Activated CD4-positive, alpha-beta T cell treated with anti-CD3 and anti-CD28 coated beads, Interleukin-2, amount 10 ng/mL, durations not matched to agents 7 days and 5 days (primary cell): ENCODE results near the gene PLA2G2F. TPM values are rescaled to one million over a fixed set of nuclear protein-coding genes. Genes with fewer than 3 reads are reported as not detected.

ENCODE experiments used
- CTCF ChIA-PET: fragments of 350-600 bp; sonication (Branson Sonifier 250); formaldehyde crosslinking; loops from one replicate; lab custom pipeline; 2021; ENCODE audit warnings: antibody characterized with exemption; lab: Charles Lee
- POLR2A ChIA-PET: fragments of 350-600 bp; sonication (Branson Sonifier 250); formaldehyde crosslinking; loops from one replicate; lab custom pipeline; 2021; ENCODE audit warnings: antibody characterized with exemption; lab: Charles Lee
- DNase-seq: peaks from one replicate; pipeline ENCODE4 v3.0.0-alpha.2; 2020
- H3K27ac Mint-ChIP-seq: one replicate; pipeline ENCODE4 v1.8.0; 2021; ENCODE audit warnings: mild to moderate bottlenecking, moderate library complexity, mixed read lengths
- H3K27me3 Mint-ChIP-seq: one replicate; pipeline ENCODE4 v1.8.0; 2021; ENCODE audit warnings: mixed read lengths
- H3K36me3 Mint-ChIP-seq: one replicate; pipeline ENCODE4 v1.8.0; 2021; ENCODE audit warnings: low read depth, mixed read lengths
- H3K4me1 Mint-ChIP-seq: one replicate; pipeline ENCODE4 v1.8.0; 2021; ENCODE audit warnings: mixed read lengths
- H3K4me3 Mint-ChIP-seq: one replicate; pipeline ENCODE4 v1.8.0; 2021; ENCODE audit warnings: mild to moderate bottlenecking, moderate library complexity, mixed read lengths
- H3K9me3 Mint-ChIP-seq: one replicate; pipeline ENCODE4 v1.8.0; 2021; ENCODE audit warnings: mixed read lengths
- total RNA-seq, 2 experiments: library from RNA; stranded (reverse); gene quantifications; one replicate each; pipeline ENCODE4 v1.2.3, GENCODE V29; 2021

Gene PLA2G2F
- total RNA-seq, 2 experiments from 2014 or later, result not detected

- no peak for DNase-seq
- CTCF ChIA-PET, result no interaction called here
- Mint-ChIP-seq H3K4me1 (peaks cover 8% of the 10 kb centered on the region), H3K27ac (no peak overlapping the region), H3K4me3 (no peak overlapping the region), H3K27me3 (peaks cover 6% of the 10 kb centered on the region), H3K36me3 (no peaks in the 10 kb centered on the region), H3K9me3 (no peaks in the 10 kb centered on the region)
- POLR2A ChIA-PET, result no interaction called here
Observed at GRCh38 chr1:20107351-20107750, 31.8 kb upstream of the PLA2G2F start.

- H3K4me1 Mint-ChIP-seq, result peaks cover 5% of the 10 kb centered on the region
- H3K36me3 Mint-ChIP-seq, result no peaks in the 10 kb centered on the region
- no peak overlapping the region for H3K27ac Mint-ChIP-seq
- POLR2A ChIA-PET, result no interaction called here
- H3K4me3 Mint-ChIP-seq, result no peak overlapping the region
- H3K27me3 Mint-ChIP-seq, result peaks cover 6% of the 10 kb centered on the region
- no peaks in the 10 kb centered on the region for H3K9me3 Mint-ChIP-seq
- CTCF ChIA-PET, result no interaction called here
- DNase-seq, result no peak
Observed at GRCh38 chr1:20107796-20108195, 31.3 kb upstream of the PLA2G2F start.

- H3K4me1 Mint-ChIP-seq, result no peaks in the 10 kb centered on the region
- H3K27ac Mint-ChIP-seq, result no peak overlapping the region
- CTCF ChIA-PET, result interaction anchor here (0.7 kb wide), 1 partner anchor 339 kb away, joined by 3 read pairs; no protein-coding TSS in a partner anchor
- no peak overlapping the region for H3K4me3 Mint-ChIP-seq
- no peaks in the 10 kb centered on the region for H3K36me3 Mint-ChIP-seq
- POLR2A ChIA-PET, result no interaction called here
- peaks cover 6% of the 10 kb centered on the region for H3K27me3 Mint-ChIP-seq
- no peaks in the 10 kb centered on the region for H3K9me3 Mint-ChIP-seq
- no peak for DNase-seq
Observed at GRCh38 chr1:20108366-20109123, 30.6 kb upstream of the PLA2G2F start.

GRCh38 chr1:20109223-20109856, 29.8 kb upstream of the PLA2G2F start:
- H3K36me3 Mint-ChIP-seq, result no peaks in the 10 kb centered on the region
- H3K27ac Mint-ChIP-seq, result no peak overlapping the region
- CTCF ChIA-PET, result interaction anchor here (0.7 kb wide), 1 partner anchor 338 kb away, joined by 3 read pairs; no protein-coding TSS in a partner anchor
- H3K9me3 Mint-ChIP-seq, result no peaks in the 10 kb centered on the region
- POLR2A ChIA-PET, result no interaction called here
- DNase-seq, result no peak
- H3K27me3 Mint-ChIP-seq, result peaks cover 4% of the 10 kb centered on the region
- no peaks in the 10 kb centered on the region for H3K4me1 Mint-ChIP-seq
- no peak overlapping the region for H3K4me3 Mint-ChIP-seq

GRCh38 chr1:20110679-20111078, 28.4 kb upstream of the PLA2G2F start:
- ChIA-PET CTCF (no interaction called here), POLR2A (no interaction called here)
- Mint-ChIP-seq H3K9me3 (no peaks in the 10 kb centered on the region), H3K4me3 (no peak overlapping the region), H3K4me1 (no peaks in the 10 kb centered on the region), H3K27me3 (peaks cover 4% of the 10 kb centered on the region), H3K36me3 (no peaks in the 10 kb centered on the region), H3K27ac (no peak overlapping the region)
- no peak for DNase-seq

GRCh38 chr1:20111452-20111851, 27.7 kb upstream of the PLA2G2F start:
- H3K4me1 Mint-ChIP-seq, result no peaks in the 10 kb centered on the region
- CTCF ChIA-PET, result no interaction called here

GRCh38 chr1:20112279-20113000, 26.7 kb upstream of the PLA2G2F start:
- Mint-ChIP-seq H3K9me3 (no peaks in the 10 kb centered on the region), H3K27ac (no peak overlapping the region), H3K36me3 (no peaks in the 10 kb centered on the region), H3K27me3 (peaks cover 7% of the 10 kb centered on the region), H3K4me3 (no peak overlapping the region), H3K4me1 (no peaks in the 10 kb centered on the region)
- no peak for DNase-seq
- CTCF ChIA-PET, result no interaction called here
- POLR2A ChIA-PET, result no interaction called here

More at GRCh38 chr1:20111452-20111851, 27.7 kb upstream of the PLA2G2F start:
- H3K9me3 Mint-ChIP-seq, result no peaks in the 10 kb centered on the region
- H3K27me3 Mint-ChIP-seq, result peaks cover 4% of the 10 kb centered on the region
- H3K4me3 Mint-ChIP-seq, result no peak overlapping the region
- H3K36me3 Mint-ChIP-seq, result no peaks in the 10 kb centered on the region
- no peak overlapping the region for H3K27ac Mint-ChIP-seq
- POLR2A ChIA-PET, result no interaction called here
- no peak for DNase-seq

- H3K4me3 Mint-ChIP-seq, result no peak overlapping the region
- H3K4me1 Mint-ChIP-seq, result no peaks in the 10 kb centered on the region
- no peaks in the 10 kb centered on the region for H3K9me3 Mint-ChIP-seq
- DNase-seq, result no peak
- H3K27ac Mint-ChIP-seq, result no peak overlapping the region
- no peaks in the 10 kb centered on the region for H3K36me3 Mint-ChIP-seq
- CTCF ChIA-PET, result interaction anchor here (0.5 kb wide), 1 partner anchor 26 kb away, joined by 3 read pairs; no protein-coding TSS in a partner anchor
- POLR2A ChIA-PET, result no interaction called here
- H3K27me3 Mint-ChIP-seq, result peaks cover 3% of the 10 kb centered on the region
Observed at GRCh38 chr1:20114021-20114648, 25.0 kb upstream of the PLA2G2F start.

- DNase-seq, result no peak
- Mint-ChIP-seq H3K36me3 (no peaks in the 10 kb centered on the region), H3K9me3 (no peaks in the 10 kb centered on the region), H3K27ac (no peak overlapping the region), H3K27me3 (peaks cover 3% of the 10 kb centered on the region), H3K4me1 (no peaks in the 10 kb centered on the region), H3K4me3 (no peak overlapping the region)
- CTCF ChIA-PET, result interaction anchor here (1.0 kb wide), 1 partner anchor 9 kb away, joined by 3 read pairs; no protein-coding TSS in a partner anchor
- POLR2A ChIA-PET, result interaction anchor here (0.5 kb wide), 1 partner anchor 31 kb away, joined by 3 read pairs; no protein-coding TSS in a partner anchor
Observed at GRCh38 chr1:20115479-20115878, 23.6 kb upstream of the PLA2G2F start.

- no peak for DNase-seq
- peaks cover 7% of the 10 kb centered on the region for H3K27me3 Mint-ChIP-seq
- H3K9me3 Mint-ChIP-seq, result no peaks in the 10 kb centered on the region
- ChIA-PET CTCF (no interaction called here), POLR2A (no interaction called here)
- no peaks in the 10 kb centered on the region for H3K4me1 Mint-ChIP-seq
- no peaks in the 10 kb centered on the region for H3K36me3 Mint-ChIP-seq
- H3K4me3 Mint-ChIP-seq, result no peak overlapping the region
- no peak overlapping the region for H3K27ac Mint-ChIP-seq
Observed at GRCh38 chr1:20115916-20116315, 23.2 kb upstream of the PLA2G2F start.

GRCh38 chr1:20117236-20117635, 21.9 kb upstream of the PLA2G2F start:
- no peak for DNase-seq
- Mint-ChIP-seq H3K27me3 (peaks cover 18% of the 10 kb centered on the region), H3K27ac (no peak overlapping the region), H3K9me3 (no peaks in the 10 kb centered on the region), H3K4me1 (no peaks in the 10 kb centered on the region), H3K4me3 (no peak overlapping the region), H3K36me3 (no peaks in the 10 kb centered on the region)
- POLR2A ChIA-PET, result no interaction called here
- CTCF ChIA-PET, result no interaction called here

- H3K4me1 Mint-ChIP-seq, result no peaks in the 10 kb centered on the region
Observed at GRCh38 chr1:20119347-20119746, 19.8 kb upstream of the PLA2G2F start, which contains the start of gene PLA2G2D. Gene PLA2G2D, minus strand, starts transcription at chr1:20119536. Its CDS starts 38 bp downstream, at chr1:20119498.

More at GRCh38 chr1:20119347-20119746, 19.8 kb upstream of the PLA2G2F start, which contains the start of gene PLA2G2D:
- DNase-seq, result no peak
- Mint-ChIP-seq H3K27me3 (peaks cover 18% of the 10 kb centered on the region), H3K36me3 (no peaks in the 10 kb centered on the region), H3K4me3 (no peak within 1 kb of the TSS), H3K27ac (no peak within 1 kb of the TSS), H3K9me3 (no peaks in the 10 kb centered on the region)
- ChIA-PET CTCF (no interaction called here), POLR2A (no interaction called here)
